Osteoblast (primary cell): Measurements from ENCODE around the gene PBX2. TPM values are rescaled to one million over a fixed set of nuclear protein-coding genes. Genes with fewer than 3 reads are reported as not detected.

Experiments
- DNase-seq: peaks from one replicate; pipeline ENCODE4 v3.0.0; 2011; ENCODE audit warnings: low spot score, mixed read lengths; ENCODE audit not compliant: insufficient read length; ENCODE audit errors: missing footprints
- H2AFZ ChIP-seq: 2 replicates; pipeline ENCODE4 v1.6.0; 2011; ENCODE audit warnings: mild to moderate bottlenecking, low read length
- H3K27ac ChIP-seq: 2 replicates; pipeline ENCODE4 v1.5.1; 2011; ENCODE audit warnings: mild to moderate bottlenecking, low read depth, low read length, moderate library complexity
- H3K27me3 ChIP-seq: 2 replicates; pipeline ENCODE4 v1.6.0; 2012; ENCODE audit warnings: mild to moderate bottlenecking, control low read depth, inconsistent platforms, low read length, moderate library complexity; ENCODE audit not compliant: insufficient read depth
- H3K36me3 ChIP-seq: 2 replicates; pipeline ENCODE4 v1.5.1; 2011; ENCODE audit warnings: mild to moderate bottlenecking, low read length, control low read depth, moderate library complexity; ENCODE audit not compliant: insufficient read depth
- H3K4me1 ChIP-seq: 2 replicates; pipeline ENCODE4 v1.5.1; 2011; ENCODE audit warnings: mild to moderate bottlenecking, low read length, control low read depth, moderate library complexity; ENCODE audit not compliant: insufficient read depth
- H3K4me2 ChIP-seq: 2 replicates; pipeline ENCODE4 v1.6.0; 2011; ENCODE audit warnings: mild to moderate bottlenecking, low read length; ENCODE audit not compliant: insufficient read depth
- H3K4me3 ChIP-seq: fragments of 200-600 bp; sonication (generic); 3 replicates; pipeline ENCODE4 v1.5.1; 2012; ENCODE audit warnings: mild to moderate bottlenecking, low read length, inconsistent platforms; ENCODE audit not compliant: insufficient read depth
- H3K79me2 ChIP-seq: 2 replicates; pipeline ENCODE4 v1.6.0; 2012; ENCODE audit warnings: mild to moderate bottlenecking, low read length, control low read depth, inconsistent platforms; ENCODE audit not compliant: insufficient read depth
- H3K9me3 ChIP-seq: 2 replicates; pipeline ENCODE4 v1.5.1; 2011; ENCODE audit warnings: low read depth, low read length, control low read depth
- H4K20me1 ChIP-seq: 2 replicates; pipeline ENCODE4 v1.6.0; 2012; ENCODE audit warnings: mild to moderate bottlenecking, low read length, control low read depth; ENCODE audit not compliant: insufficient read depth
- CTCF ChIP-seq: IDR thresholded peaks from 2 replicates; pipeline ENCODE4 v1.5.1; 2011; ENCODE audit warnings: mild to moderate bottlenecking, low read depth, low read length, moderate library complexity; ENCODE audit errors: extremely low read depth
- total RNA-seq: library from RNA; depleted of rRNA; stranded (reverse); fragments of >200 nt; gene quantifications from 2 replicates; pipeline ENCODE4 v1.2.3, GENCODE V29; 2012

Gene PBX2
- total RNA-seq, 1 donor, result 17.4 TPM

DNA sequence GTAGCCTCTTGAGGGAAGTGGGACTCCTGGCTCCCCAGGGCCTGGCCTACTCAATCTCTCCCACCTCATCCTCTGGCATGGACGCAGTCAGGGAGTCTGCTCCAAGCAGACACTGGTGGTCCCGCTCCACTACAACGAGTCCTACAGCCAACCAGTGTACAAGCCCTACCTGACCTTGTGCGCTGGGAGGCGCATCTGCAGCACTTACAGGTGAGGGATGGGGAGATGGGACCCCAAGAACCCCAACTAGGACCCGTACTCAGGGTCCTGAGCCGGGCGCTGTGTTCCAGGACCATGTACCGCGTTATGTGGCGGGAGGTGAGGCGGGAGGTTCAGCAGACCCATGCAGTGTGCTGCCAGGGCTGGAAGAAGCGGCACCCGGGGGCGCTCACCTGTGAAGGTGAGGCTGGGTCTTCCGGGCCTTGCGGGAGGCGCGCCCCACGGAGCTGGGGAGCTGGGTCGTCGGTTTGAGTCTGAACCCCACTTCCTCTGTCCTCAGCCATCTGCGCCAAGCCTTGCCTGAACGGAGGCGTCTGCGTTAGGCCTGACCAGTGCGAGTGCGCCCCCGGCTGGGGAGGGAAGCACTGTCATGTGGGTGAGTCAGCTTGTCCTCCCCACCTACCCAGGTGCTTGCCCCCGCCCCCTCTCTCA lies 23.5 kb downstream of the PBX2 start:
- H3K27ac ChIP-seq, result no peak overlapping the region
- H3K9me3 ChIP-seq, result no peaks in the 10 kb centered on the region
- H3K4me1 ChIP-seq, result peaks cover 6% of the 10 kb centered on the region
- peak; percentile 69 for DNase-seq
- H2AFZ ChIP-seq, result no peak overlapping the region
- no peak overlapping the region for H3K4me2 ChIP-seq
- TF ChIP-seq CTCF, result no peak
- peaks cover 42% of the 10 kb centered on the region for H3K36me3 ChIP-seq
- peaks cover 3% of the 10 kb centered on the region for H3K79me2 ChIP-seq
- H3K27me3 ChIP-seq, result no peaks in the 10 kb centered on the region
- peaks cover 2% of the 10 kb centered on the region for H4K20me1 ChIP-seq
- no peak overlapping the region for H3K4me3 ChIP-seq

- peak; percentile 79 for DNase-seq
- Histone ChIP-seq H3K27ac (no peak within 1 kb of the TSS), H3K27me3 (no peaks in the 10 kb centered on the region), H2AFZ (no peak within 1 kb of the TSS), H3K4me1 (peaks cover 6% of the 10 kb centered on the region), H3K36me3 (peaks cover 25% of the 10 kb centered on the region), H3K9me3 (no peaks in the 10 kb centered on the region), H3K79me2 (no peaks in the 10 kb centered on the region), H3K4me2 (no peak within 1 kb of the TSS), H4K20me1 (no peaks in the 10 kb centered on the region), H3K4me3 (no peak within 1 kb of the TSS)
- TF ChIP-seq CTCF, result no peak
Observed at GRCh38 chr6:32164295-32164694, 25.7 kb downstream of the PBX2 start, which contains the start of gene EGFL8. Gene EGFL8, plus strand, starts transcription at chr6:32164595. Its CDS starts 1,571 bp downstream, at chr6:32166166.

- TF ChIP-seq CTCF, result no peak
- peaks cover under 1% of the 10 kb centered on the region for H3K4me1 ChIP-seq
- no peak overlapping the region for H3K27ac ChIP-seq
- no peak overlapping the region for H3K4me2 ChIP-seq
- H4K20me1 ChIP-seq, result no peaks in the 10 kb centered on the region
- H3K27me3 ChIP-seq, result no peaks in the 10 kb centered on the region
- H3K9me3 ChIP-seq, result no peaks in the 10 kb centered on the region
- no peak overlapping the region for H3K4me3 ChIP-seq
- no peak overlapping the region for H2AFZ ChIP-seq
- DNase-seq, result peak; percentile 37
- peaks cover 22% of the 10 kb centered on the region for H3K36me3 ChIP-seq
- H3K79me2 ChIP-seq, result no peaks in the 10 kb centered on the region
Observed at GRCh38 chr6:32163559-32164258, 26.3 kb downstream of the PBX2 start.

DNA sequence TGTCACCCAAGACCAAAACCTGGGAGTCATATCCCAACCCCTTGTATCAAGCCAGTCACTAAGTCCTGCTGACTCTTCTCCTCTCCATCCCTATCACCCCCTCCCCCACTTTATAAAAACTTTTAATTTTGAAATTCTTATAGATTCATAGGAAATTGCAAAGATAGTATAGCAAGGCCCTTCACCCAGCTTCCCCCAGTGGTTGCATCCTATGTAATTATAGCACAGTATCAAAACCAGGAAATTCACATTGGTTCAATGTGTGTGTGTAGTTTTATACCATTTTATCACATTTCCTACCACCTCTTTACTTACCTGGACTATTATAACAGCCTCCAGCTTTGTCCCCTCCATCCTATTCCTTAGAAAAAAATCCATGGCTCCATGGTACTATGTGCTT lies 31.9 kb downstream of the PBX2 start:
- DNase-seq, result peak; percentile 22
- H4K20me1 ChIP-seq, result peaks cover 6% of the 10 kb centered on the region
- no peak overlapping the region for H3K4me2 ChIP-seq
- H2AFZ ChIP-seq, result no peak overlapping the region
- H3K4me3 ChIP-seq, result no peak overlapping the region
- peaks cover 20% of the 10 kb centered on the region for H3K36me3 ChIP-seq
- peaks cover 12% of the 10 kb centered on the region for H3K4me1 ChIP-seq
- H3K9me3 ChIP-seq, result no peaks in the 10 kb centered on the region
- H3K79me2 ChIP-seq, result peaks cover 18% of the 10 kb centered on the region
- no peak for TF ChIP-seq CTCF
- H3K27ac ChIP-seq, result no peak overlapping the region
- no peaks in the 10 kb centered on the region for H3K27me3 ChIP-seq
